Measurements from ENCODE around the gene ANKRD36B.
"Not testable (repeated sequence)": the region's sequence is repeated elsewhere in the genome, so short reads cannot be mapped to it uniquely, and the experiment has no call there.

- TF ChIP-seq CTCF, POLR2AphosphoS5, POLR2A (IDR thresholded peaks at IDR 0.05): not testable (repeated sequence)
Observed at GRCh38 chr2:97596180-97596579, 6.5 kb upstream of the ANKRD36B start.

All from sigmoid colon (tissue), 4 donors.